K562 (cell line): Measurements from ENCODE around the gene ASB15. TPM values are rescaled to one million over a fixed set of nuclear protein-coding genes. Genes with fewer than 3 reads are reported as not detected.

Source experiments
- ARID3B ChIP-seq: fragments of 250-450 bp; sonication (Bioruptor Pico); IDR thresholded peaks from 2 replicates; pipeline ENCODE4 v1.4.0; 2020; ENCODE audit warnings: borderline replicate concordance
- BRF2 ChIP-seq: IDR thresholded peaks from 3 replicates; pipeline ENCODE4 v1.6.1; 2011; ENCODE audit warnings: borderline replicate concordance, mild to moderate bottlenecking; ENCODE audit not compliant: insufficient read length, insufficient read depth
- FOXJ2 ChIP-seq: fragments of 200-800 bp; sonication (Bioruptor generic); IDR thresholded peaks from 2 replicates; pipeline ENCODE4 v1.6.1; 2016; ENCODE audit warnings: missing genetic modification characterization, missing compliant biosample characterization
- HDAC1 ChIP-seq, 2 experiments: fragments of 450-650 bp; IDR thresholded peaks; 2 replicates each; pipeline ENCODE4 v1.6.1; 2016 to 2017; ENCODE audit warnings: inconsistent platforms in 1 of 2, mild to moderate bottlenecking in 1 of 2, moderate library complexity in 1 of 2
- SIN3A ChIP-seq, 2 experiments: fragments of 150-350 bp in 1 of 2; IDR thresholded peaks; 2 replicates each; pipeline ENCODE4 v1.6.1; 2011 to 2016; ENCODE audit warnings: borderline replicate concordance in 2 of 2, low read depth in 2 of 2, low read length in 2 of 2, mild to moderate bottlenecking in 2 of 2, moderate library complexity in 2 of 2; ENCODE audit not compliant: control insufficient read depth in 1 of 2
- TEAD1 ChIP-seq, 2 experiments: fragments of 450-650 bp in 1 of 2; sonication (generic) in 1 of 2; formaldehyde crosslinking; IDR thresholded peaks; 2 replicates each; pipeline versions ENCODE4 v1.4.0 to v1.8.0; 2020 to 2022; ENCODE audit warnings: mild to moderate bottlenecking in 2 of 2, missing genetic modification reagents in 1 of 2
- ZNF561 ChIP-seq: fragments of 450-650 bp; formaldehyde crosslinking; conservative IDR thresholded peaks from 2 replicates; pipeline ENCODE4 v1.4.0; 2020; ENCODE audit warnings: mild to moderate bottlenecking, moderate library complexity
- ZNF639 ChIP-seq, 2 experiments: fragments of 200-800 bp in 1 of 2; sonication (Bioruptor generic) in 1 of 2; sonication (generic) in 1 of 2; formaldehyde crosslinking in 1 of 2; IDR thresholded peaks in 1 of 2; conservative IDR thresholded peaks in 1 of 2; 2 replicates each; pipeline versions ENCODE4 v1.5.0 to v1.6.1; 2016 to 2020; ENCODE audit warnings: missing compliant biosample characterization in 1 of 2, missing genetic modification characterization in 1 of 2, missing genetic modification reagents in 1 of 2
- ZNF644 ChIP-seq: fragments of 200-800 bp; sonication (Bioruptor generic); IDR thresholded peaks from 2 replicates; pipeline ENCODE4 v1.6.1; 2016; ENCODE audit warnings: low read depth, missing genetic modification characterization, missing compliant biosample characterization
- polyA plus RNA-seq, 8 experiments: library from polyadenylated mRNA; depleted of rRNA in 4 of 8; stranded (reverse) in 5 of 8; unstranded in 3 of 8; fragments of >200 nt; fragmentation: Nextera tagmentation in 2 of 8; fragmentation: Illumina TruSeq in 1 of 8; extraction: Ambion mirVana in 2 of 8; extraction: Trizol in 1 of 8; gene quantifications; 2 replicates each; pipeline versions ENCODE4 v1.2.1 to v1.2.3, GENCODE V29; 2011 to 2014; ENCODE audit warnings: inconsistent platforms in 1 of 8, missing spikeins in 1 of 8
- total RNA-seq, 7 experiments: library from RNA; depleted of rRNA in 6 of 7; stranded (reverse); fragments of >200 nt in 6 of 7; fragmentation: Illumina TruSeq in 2 of 7; extraction: Trizol in 2 of 7; gene quantifications; 2 replicates each; pipeline versions ENCODE4 v1.2.1 to v1.2.3, GENCODE V29; 2011 to 2021; ENCODE audit warnings: low replicate concordance in 1 of 7
- TF ChIP-seq, protein P1 (sequence below), 2 experiments: fragments of 450-650 bp; formaldehyde crosslinking in 1 of 2; IDR thresholded peaks; 2 replicates each; pipeline versions ENCODE4 v1.4.0 to v1.6.1; 2014 to 2020; ENCODE audit warnings: mild to moderate bottlenecking in 2 of 2, borderline replicate concordance in 1 of 2, low read depth in 1 of 2
- TF ChIP-seq, protein P2 (sequence below): fragments of 250-450 bp; sonication (Bioruptor Pico); IDR thresholded peaks from 2 replicates; pipeline ENCODE4 v1.8.0; 2022; ENCODE audit warnings: inconsistent platforms

Gene ASB15
- total and polyA plus RNA-seq, 9 of the 15 experiments (the other 6 are each of a cell fraction or from before 2014, with no cell fraction given), result 0.03 to 0.14 (median 0.04) TPM; not detected in 3

DNA sequence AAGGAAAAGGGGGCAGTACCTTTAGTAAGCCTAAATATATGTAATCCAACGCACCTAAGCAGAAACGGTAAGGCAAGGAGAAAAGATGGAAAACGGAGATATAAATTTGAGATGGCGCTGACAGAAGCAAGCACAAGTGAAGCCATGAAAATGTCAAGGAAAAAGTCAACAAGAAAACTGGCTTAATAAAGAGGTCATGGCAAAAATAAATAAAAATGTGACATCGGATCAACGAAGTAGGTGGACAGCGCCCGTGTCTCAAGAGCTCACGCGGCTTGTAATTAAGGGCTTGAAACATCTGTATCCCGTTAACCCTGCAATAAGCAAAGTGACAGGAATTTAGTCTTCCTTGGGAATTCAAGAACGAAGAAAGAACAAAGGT is 44.6 kb upstream of the ASB15 start (continued):
- TF ChIP-seq, protein P1, sequence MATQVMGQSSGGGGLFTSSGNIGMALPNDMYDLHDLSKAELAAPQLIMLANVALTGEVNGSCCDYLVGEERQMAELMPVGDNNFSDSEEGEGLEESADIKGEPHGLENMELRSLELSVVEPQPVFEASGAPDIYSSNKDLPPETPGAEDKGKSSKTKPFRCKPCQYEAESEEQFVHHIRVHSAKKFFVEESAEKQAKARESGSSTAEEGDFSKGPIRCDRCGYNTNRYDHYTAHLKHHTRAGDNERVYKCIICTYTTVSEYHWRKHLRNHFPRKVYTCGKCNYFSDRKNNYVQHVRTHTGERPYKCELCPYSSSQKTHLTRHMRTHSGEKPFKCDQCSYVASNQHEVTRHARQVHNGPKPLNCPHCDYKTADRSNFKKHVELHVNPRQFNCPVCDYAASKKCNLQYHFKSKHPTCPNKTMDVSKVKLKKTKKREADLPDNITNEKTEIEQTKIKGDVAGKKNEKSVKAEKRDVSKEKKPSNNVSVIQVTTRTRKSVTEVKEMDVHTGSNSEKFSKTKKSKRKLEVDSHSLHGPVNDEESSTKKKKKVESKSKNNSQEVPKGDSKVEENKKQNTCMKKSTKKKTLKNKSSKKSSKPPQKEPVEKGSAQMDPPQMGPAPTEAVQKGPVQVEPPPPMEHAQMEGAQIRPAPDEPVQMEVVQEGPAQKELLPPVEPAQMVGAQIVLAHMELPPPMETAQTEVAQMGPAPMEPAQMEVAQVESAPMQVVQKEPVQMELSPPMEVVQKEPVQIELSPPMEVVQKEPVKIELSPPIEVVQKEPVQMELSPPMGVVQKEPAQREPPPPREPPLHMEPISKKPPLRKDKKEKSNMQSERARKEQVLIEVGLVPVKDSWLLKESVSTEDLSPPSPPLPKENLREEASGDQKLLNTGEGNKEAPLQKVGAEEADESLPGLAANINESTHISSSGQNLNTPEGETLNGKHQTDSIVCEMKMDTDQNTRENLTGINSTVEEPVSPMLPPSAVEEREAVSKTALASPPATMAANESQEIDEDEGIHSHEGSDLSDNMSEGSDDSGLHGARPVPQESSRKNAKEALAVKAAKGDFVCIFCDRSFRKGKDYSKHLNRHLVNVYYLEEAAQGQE (IDR thresholded peaks at IDR 0.05; ENCODE audit: borderline replicate concordance), result peak; percentile 78
- TF ChIP-seq, protein P1 (CRISPR knock-in tag; IDR thresholded peaks at IDR 0.05; ENCODE audit: low read depth), result no peak
- TF ChIP-seq ZNF561 (CRISPR knock-in tag), result no peak
- TF ChIP-seq ARID3B (CRISPR knock-in tag), result no peak
- TF ChIP-seq FOXJ2 (tag), result no peak
- TF ChIP-seq TEAD1 (CRISPR knock-in tag; IDR thresholded peaks at IDR 0.05), result no peak
- peak in 1 of 2 experiments; percentile 80; a peak in 2 of 4 replicates for TF ChIP-seq ZNF639 (CRISPR knock-in tag; conservative IDR thresholded peaks at IDR 0.05 in 1 of 2, IDR thresholded peaks at IDR 0.05 in 1 of 2)
- peak in 1 of 2 experiments; percentile 5; a peak in 1 of 4 replicates for TF ChIP-seq HDAC1 (IDR thresholded peaks at IDR 0.05)
- TF ChIP-seq BRF2, result no peak
- TF ChIP-seq SIN3A (IDR thresholded peaks at IDR 0.05; ENCODE audit: borderline replicate concordance in 2 of 2, control insufficient read depth in 1 of 2, low read depth in 2 of 2, low read length in 2 of 2), result peak in 1 of 2 experiments; percentile 67; a peak in 1 of 4 replicates
- TF ChIP-seq, protein P2, sequence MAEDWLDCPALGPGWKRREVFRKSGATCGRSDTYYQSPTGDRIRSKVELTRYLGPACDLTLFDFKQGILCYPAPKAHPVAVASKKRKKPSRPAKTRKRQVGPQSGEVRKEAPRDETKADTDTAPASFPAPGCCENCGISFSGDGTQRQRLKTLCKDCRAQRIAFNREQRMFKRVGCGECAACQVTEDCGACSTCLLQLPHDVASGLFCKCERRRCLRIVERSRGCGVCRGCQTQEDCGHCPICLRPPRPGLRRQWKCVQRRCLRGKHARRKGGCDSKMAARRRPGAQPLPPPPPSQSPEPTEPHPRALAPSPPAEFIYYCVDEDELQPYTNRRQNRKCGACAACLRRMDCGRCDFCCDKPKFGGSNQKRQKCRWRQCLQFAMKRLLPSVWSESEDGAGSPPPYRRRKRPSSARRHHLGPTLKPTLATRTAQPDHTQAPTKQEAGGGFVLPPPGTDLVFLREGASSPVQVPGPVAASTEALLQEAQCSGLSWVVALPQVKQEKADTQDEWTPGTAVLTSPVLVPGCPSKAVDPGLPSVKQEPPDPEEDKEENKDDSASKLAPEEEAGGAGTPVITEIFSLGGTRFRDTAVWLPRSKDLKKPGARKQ (CRISPR knock-in tag), result no peak
- TF ChIP-seq ZNF644 (tag), result 0 out of 2 replicates have a peak, but pooled peaks have one; percentile 13
